GM18517 (cell line): Measurements from ENCODE around the gene NLK.
"Not testable (repeated sequence)": the region's sequence is repeated elsewhere in the genome, so short reads cannot be mapped to it uniquely, and the experiment has no call there.

ENCODE experiments used
- ATAC-seq: cut with Tn5 transposase; IDR thresholded peaks from one replicate; pipeline ENCODE4 v1.9.1; 2021; ENCODE audit warnings: mild to moderate bottlenecking, moderate library complexity; ENCODE audit not compliant: unreplicated experiment

Gene NLK

GRCh38 chr17:28227316-28228108, 185.0 kb downstream of the NLK start:
- ATAC-seq = no peak

GRCh38 chr17:28228109-28228840, 185.8 kb downstream of the NLK start:
- no peak for ATAC-seq

GRCh38 chr17:28228986-28229729, 186.7 kb downstream of the NLK start:
- no peak for ATAC-seq

GRCh38 chr17:28230011-28230410, 187.5 kb downstream of the NLK start:
- ATAC-seq = no peak

GRCh38 chr17:28230607-28231006, 188.1 kb downstream of the NLK start:
- not testable (repeated sequence) for ATAC-seq

GRCh38 chr17:28231624-28232023, 189.1 kb downstream of the NLK start:
- ATAC-seq = not testable (repeated sequence)

- not testable (repeated sequence) for ATAC-seq
Measured at GRCh38 chr17:28232966-28233870, 190.7 kb downstream of the NLK start.

- ATAC-seq = not testable (repeated sequence)
Measured at GRCh38 chr17:28233872-28234856, 191.7 kb downstream of the NLK start.

GRCh38 chr17:28235066-28235700, 192.7 kb downstream of the NLK start:
- ATAC-seq = not testable (repeated sequence)

- ATAC-seq = not testable (repeated sequence)
Measured at GRCh38 chr17:28236033-28236653, 193.7 kb downstream of the NLK start.

GRCh38 chr17:28238547-28239270, 196.2 kb downstream of the NLK start:
- ATAC-seq = not testable (repeated sequence)

GRCh38 chr17:28239271-28239624, 196.8 kb downstream of the NLK start:
- no peak for ATAC-seq

GRCh38 chr17:28240688-28241340, 198.3 kb downstream of the NLK start:
- no peak for ATAC-seq

- no peak for ATAC-seq
Measured at GRCh38 chr17:28242791-28243190, 200.3 kb downstream of the NLK start.

GRCh38 chr17:28243268-28243667, 200.8 kb downstream of the NLK start:
- ATAC-seq = not testable (repeated sequence)

- ATAC-seq = no peak
Measured at GRCh38 chr17:28244446-28244845, 202.0 kb downstream of the NLK start.
